ENCODE results near the gene AHSG. TPM values are rescaled to one million over a fixed set of nuclear protein-coding genes. Genes with fewer than 3 reads are reported as not detected.

The AHSG gene
- total RNA-seq, 1 donor from 2014 or later = not detected

Other genes starting within 250 kb of the AHSG start
- gene CRYGS, start 68.7 kb upstream of the AHSG start, total RNA-seq = 1.3 and 2.1 TPM in 2 replicates
- gene TBCCD1, start 45.7 kb upstream of the AHSG start, total RNA-seq = 8.7 and 10.2 TPM in 2 replicates
- 83.0 and 84.3 TPM in 2 replicates for gene DNAJB11, start 42.3 kb upstream of the AHSG start, total RNA-seq
- not detected in 2 replicates for gene FETUB, start 27.3 kb downstream of the AHSG start, total RNA-seq
- gene HRG, start 53.0 kb downstream of the AHSG start, total RNA-seq = not detected in 2 replicates
- not detected in 2 replicates for gene KNG1, start 104.3 kb downstream of the AHSG start, total RNA-seq
- gene EIF4A2, start 170.5 kb downstream of the AHSG start, total RNA-seq = 323 and 337 TPM in 2 replicates
- 9.2 and 13.1 TPM in 2 replicates for gene RFC4, start 193.4 kb downstream of the AHSG start, total RNA-seq
- gene ADIPOQ, start 229.7 kb downstream of the AHSG start, total RNA-seq = not detected in 2 replicates

Data from astrocyte (in vitro differentiated cells and primary cell).